Endothelial cell of umbilical vein (primary cell): ENCODE data around the gene CYTH1. TPM values are rescaled to one million over a fixed set of nuclear protein-coding genes. Genes with fewer than 3 reads are reported as not detected.

Experiments used
- BruUV-seq: library from RNA; stranded (reverse); fragments of 400-500 nt; replicated peaks from 2 replicates; lab custom pipeline; 2021; lab: Mats Ljungman, UMichigan
- CTCF ChIA-PET: fragments of 300-600, 350-600 bp; sonication (Branson Sonifier 250); formaldehyde crosslinking; loops from one replicate; lab custom pipeline; 2021; ENCODE audit warnings: antibody characterized with exemption, inconsistent platforms; lab: Charles Lee
- POLR2A ChIA-PET: fragments of 300-600, 350-600 bp; sonication (Branson Sonifier 250); formaldehyde crosslinking; loops from one replicate; lab custom pipeline; 2021; ENCODE audit warnings: antibody characterized with exemption, inconsistent platforms; lab: Charles Lee
- DNase-seq: peaks from one replicate; pipeline ENCODE4 v3.0.0-alpha.2; 2011; ENCODE audit warnings: low read depth, low spot score
- FAIRE-seq: peaks from 2 replicates; lab custom pipeline; 2011; peaks lifted over from hg19 to GRCh38; lab: Jason Lieb, UNC
- H2AFZ ChIP-seq: 2 replicates; pipeline ENCODE4 v1.6.0; 2012; ENCODE audit warnings: low read depth, low read length, control low read depth, inconsistent platforms
- H3K27ac ChIP-seq: 2 replicates; pipeline ENCODE4 v1.5.1; 2011; ENCODE audit warnings: low read depth, mild to moderate bottlenecking, control low read depth, low read length, moderate library complexity; ENCODE audit not compliant: insufficient read depth
- H3K27me3 ChIP-seq, 2 experiments: 2 replicates each; pipeline versions ENCODE4 v1.6.0 to v1.6.1; 2011; ENCODE audit warnings: low read length in 2 of 2, mixed read lengths in 1 of 2; ENCODE audit not compliant: control insufficient read depth in 2 of 2, insufficient read depth in 2 of 2
- H3K36me3 ChIP-seq, 2 experiments: 2 replicates in 1 of 2; 3 replicates in 1 of 2; pipeline ENCODE4 v1.5.1; 2011; ENCODE audit warnings: low read length in 2 of 2, mild to moderate bottlenecking in 1 of 2, moderate library complexity in 1 of 2; ENCODE audit not compliant: control insufficient read depth in 2 of 2, insufficient read depth in 2 of 2; ENCODE audit errors: extremely low read depth in 1 of 2
- H3K4me1 ChIP-seq: 3 replicates; pipeline ENCODE4 v1.5.1; 2011; ENCODE audit warnings: mild to moderate bottlenecking, low read length; ENCODE audit not compliant: control insufficient read depth, insufficient read depth; ENCODE audit errors: extremely low read depth
- H3K4me2 ChIP-seq: 2 replicates; pipeline ENCODE4 v1.6.1; 2011; ENCODE audit warnings: low read length, control low read depth, mixed read lengths; ENCODE audit not compliant: insufficient read depth
- H3K4me3 ChIP-seq, 3 experiments: fragments of 200-600 bp in 1 of 3; sonication (generic), shearing (Covaris generic) in 1 of 3; replicated peaks in 1 of 3; 2 replicates each; pipeline ENCODE4 v1.5.1; 2011 to 2016; ENCODE audit warnings: control low read depth in 3 of 3, low read length in 3 of 3, mild to moderate bottlenecking in 2 of 3, inconsistent platforms in 1 of 3, low read depth in 1 of 3, moderate library complexity in 1 of 3; ENCODE audit not compliant: insufficient read depth in 1 of 3
- H3K79me2 ChIP-seq: 2 replicates; pipeline ENCODE4 v1.6.0; 2012; ENCODE audit warnings: low read length, inconsistent platforms; ENCODE audit not compliant: control insufficient read depth, insufficient read depth
- H3K9ac ChIP-seq: replicated peaks from 2 replicates; pipeline ENCODE3; 2011; ENCODE audit warnings: low read length, control low read depth; ENCODE audit not compliant: insufficient read depth; ENCODE audit errors: extremely low read depth
- H3K9me1 ChIP-seq: replicated peaks from 3 replicates; pipeline ENCODE4 v1.6.0; 2011; ENCODE audit warnings: mild to moderate bottlenecking, low read length; ENCODE audit not compliant: control insufficient read depth, insufficient read depth; ENCODE audit errors: extremely low read depth
- H3K9me3 ChIP-seq: replicated peaks from 2 replicates; pipeline ENCODE4 v1.5.1; 2012; ENCODE audit warnings: low read length, inconsistent platforms; ENCODE audit not compliant: control insufficient read depth, insufficient read depth
- H4K20me1 ChIP-seq: replicated peaks from 2 replicates; pipeline ENCODE3; 2011; ENCODE audit warnings: mild to moderate bottlenecking, low read length; ENCODE audit not compliant: control insufficient read depth, insufficient read depth; ENCODE audit errors: extremely low read depth
- CTCF ChIP-seq, 2 donors: IDR thresholded peaks; 1 replicate in 1 of 2; 2 replicates in 1 of 2; pipeline ENCODE4 v1.5.1; 2011; ENCODE audit warnings: low read length in 2 of 2, mild to moderate bottlenecking in 2 of 2, moderate library complexity in 2 of 2, control low read depth in 1 of 2, inconsistent platforms in 1 of 2, low read depth in 1 of 2; ENCODE audit not compliant: insufficient read depth in 1 of 2; ENCODE audit errors: extremely low read depth in 1 of 2
- EZH2 ChIP-seq: IDR thresholded peaks from 2 replicates; pipeline ENCODE4 v1.6.1; 2012; ENCODE audit warnings: borderline replicate concordance, low read depth, mild to moderate bottlenecking, moderate library complexity, low read length, inconsistent platforms; ENCODE audit not compliant: severe bottlenecking
- FOS ChIP-seq: IDR thresholded peaks from 2 replicates; pipeline ENCODE4 v1.6.1; 2011; ENCODE audit warnings: mild to moderate bottlenecking, low read length, moderate library complexity, borderline replicate concordance; ENCODE audit not compliant: insufficient read depth
- GATA2 ChIP-seq: IDR thresholded peaks from 2 replicates; pipeline ENCODE4 v1.7.0; 2011; ENCODE audit warnings: low read depth, mild to moderate bottlenecking, moderate library complexity, mixed read lengths, low read length; ENCODE audit not compliant: insufficient read length, insufficient read depth
- JUN ChIP-seq: IDR thresholded peaks from 2 replicates; pipeline ENCODE4 v1.6.1; 2011; ENCODE audit warnings: borderline replicate concordance, low read depth; ENCODE audit not compliant: insufficient read length, insufficient read depth
- MAX ChIP-seq: IDR thresholded peaks from 2 replicates; pipeline ENCODE4 v1.6.1; 2011; ENCODE audit not compliant: insufficient read depth, insufficient read length
- MYC ChIP-seq: IDR thresholded peaks from one replicate; pipeline ENCODE4 v1.6.1; 2011; ENCODE audit warnings: mild to moderate bottlenecking, low read depth, low read length
- POLR2A ChIP-seq: IDR thresholded peaks from 2 replicates; pipeline ENCODE4 v1.6.1; 2012; ENCODE audit warnings: low read depth, mild to moderate bottlenecking, control low read depth, low read length
- POLR2AphosphoS5 ChIP-seq: IDR thresholded peaks from 2 replicates; pipeline ENCODE4 v1.6.1; 2012; ENCODE audit warnings: low read depth, mild to moderate bottlenecking, control low read depth, low read length, moderate library complexity; ENCODE audit not compliant: insufficient read depth
- dilution Hi-C: fragments of 300-500 bp; cut with MboI; formaldehyde crosslinking; loops from one replicate; pipeline ENCODE4 v1.15.0; 2019; ENCODE audit warnings: low sequenced_read_pairs; ENCODE audit not compliant: extremely low pct_ligation_motif_present
- intact Hi-C: fragments of 100-400 bp; cut with micrococcal nuclease; formaldehyde crosslinking; loops from one replicate; pipeline ENCODE4 v1.10.0; 2022
- polyA plus RNA-seq, 4 experiments: library from polyadenylated mRNA; depleted of rRNA in 3 of 4; stranded (reverse) in 3 of 4; unstranded in 1 of 4; fragments of >200 nt; gene quantifications; 2 replicates each; pipeline versions ENCODE4 v1.2.1 to v1.2.3, GENCODE V29; 2011 to 2012; ENCODE audit warnings: missing spikeins in 1 of 4
- total RNA-seq: library from RNA; stranded (reverse); gene quantifications from 2 replicates; pipeline ENCODE4 v1.2.3, GENCODE V29; 2021

CYTH1 gene
- total and polyA plus RNA-seq, 2 donors (not counting 3 experiments of a cell fraction or from before 2014, with no cell fraction given) = 35.9 to 49.9 TPM

GRCh38 chr17:78684026-78684425 is 98.0 kb downstream of the CYTH1 start:
- DNase-seq (no peak), FAIRE-seq (no peak)
- no peaks in the 10 kb centered on the region for H3K27me3 ChIP-seq
- H3K9me1 ChIP-seq = no peaks in the 10 kb centered on the region
- no peak overlapping the region for H3K4me3 ChIP-seq
- dilution Hi-C loops (no loop called here), intact Hi-C loops (no loop called here)
- no peaks in the 10 kb centered on the region for H3K79me2 ChIP-seq
- peaks cover 19% of the 10 kb centered on the region for H3K4me1 ChIP-seq
- no TSS peak for BruUV-seq
- H3K27ac ChIP-seq = no peak overlapping the region
- H4K20me1 ChIP-seq = no peaks in the 10 kb centered on the region
- H3K9me3 ChIP-seq = no peaks in the 10 kb centered on the region
- ChIA-PET POLR2A (no interaction called here), CTCF (no interaction called here)
- no peak overlapping the region for H2AFZ ChIP-seq
- no peak overlapping the region for H3K9ac ChIP-seq
- TF ChIP-seq POLR2A (no peak), CTCF (IDR thresholded peaks at IDR 0.05; ENCODE audit: extremely low read depth in 1 of 2, insufficient read depth in 1 of 2, low read depth in 1 of 2, low read length in 2 of 2) (no peak), MAX (no peak), JUN (no peak), MYC (no peak), FOS (no peak), POLR2AphosphoS5 (no peak), EZH2 (no peak), GATA2 (no peak)
- peaks cover 4 to 26% of the 10 kb centered on the region in 2 experiments for H3K36me3 ChIP-seq
- no peak overlapping the region for H3K4me2 ChIP-seq
